ENCODE results near the gene PRKAG2. TPM values are rescaled to one million over a fixed set of nuclear protein-coding genes. Genes with fewer than 3 reads are reported as not detected.
"Not testable (repeated sequence)": the region's sequence is repeated elsewhere in the genome, so short reads cannot be mapped to it uniquely, and the experiment has no call there.

Gene PRKAG2
- total RNA-seq, 1 experiment from 2014 or later = 59.7 TPM

- no peak for DNase-seq (ENCODE audit: low spot score)
Measured at GRCh38 chr7:151787348-151787747, 89.6 kb downstream of the PRKAG2 start.

- no peak for DNase-seq (ENCODE audit: low spot score)
Measured at GRCh38 chr7:151786936-151787335, 90.0 kb downstream of the PRKAG2 start.

- no peak for DNase-seq (ENCODE audit: low spot score)
Measured at GRCh38 chr7:151786241-151786640, 90.7 kb downstream of the PRKAG2 start.

- DNase-seq (ENCODE audit: low spot score) = no peak
Measured at GRCh38 chr7:151785681-151785965, 91.3 kb downstream of the PRKAG2 start.

- no peak for DNase-seq (ENCODE audit: low spot score)
Measured at GRCh38 chr7:151784853-151785680, 91.8 kb downstream of the PRKAG2 start.

GRCh38 chr7:151783958-151784575 lies 92.8 kb downstream of the PRKAG2 start:
- no peak for DNase-seq (ENCODE audit: low spot score)

GRCh38 chr7:151782598-151783448 lies 94.1 kb downstream of the PRKAG2 start:
- peak; percentile 58 for DNase-seq (ENCODE audit: low spot score)

- DNase-seq (ENCODE audit: low spot score) = not testable (repeated sequence)
Measured at GRCh38 chr7:151782256-151782597, 94.7 kb downstream of the PRKAG2 start.

GRCh38 chr7:151781161-151781845 lies 95.6 kb downstream of the PRKAG2 start:
- DNase-seq (ENCODE audit: low spot score) = no peak

- DNase-seq (ENCODE audit: low spot score) = no peak
Measured at GRCh38 chr7:151780631-151781030, 96.3 kb downstream of the PRKAG2 start.

- DNase-seq (ENCODE audit: low spot score) = no peak
Measured at GRCh38 chr7:151779678-151780077, 97.2 kb downstream of the PRKAG2 start.

- DNase-seq (ENCODE audit: low spot score) = no peak
Measured at GRCh38 chr7:151779255-151779654, 97.7 kb downstream of the PRKAG2 start.

- DNase-seq (ENCODE audit: low spot score) = no peak
Measured at GRCh38 chr7:151777908-151778670, 98.8 kb downstream of the PRKAG2 start.

GRCh38 chr7:151777495-151777880 lies 99.4 kb downstream of the PRKAG2 start:
- DNase-seq (ENCODE audit: low spot score) = no peak

GRCh38 chr7:151776876-151777494 lies 99.9 kb downstream of the PRKAG2 start:
- DNase-seq (ENCODE audit: low spot score) = no peak

GRCh38 chr7:151776446-151776845 lies 100.5 kb downstream of the PRKAG2 start:
- DNase-seq (ENCODE audit: low spot score) = no peak

- DNase-seq (ENCODE audit: low spot score) = no peak
Measured at GRCh38 chr7:151775547-151776443, 101.1 kb downstream of the PRKAG2 start.

GRCh38 chr7:151774951-151775350 lies 102.0 kb downstream of the PRKAG2 start:
- DNase-seq (ENCODE audit: low spot score) = no peak

GRCh38 chr7:151773797-151774196 lies 103.1 kb downstream of the PRKAG2 start:
- no peak for DNase-seq (ENCODE audit: low spot score)

GRCh38 chr7:151770232-151770631 lies 106.7 kb downstream of the PRKAG2 start:
- DNase-seq (ENCODE audit: low spot score) = no peak

Data from A172 (cell line).